Activated CD4-positive, alpha-beta T cell treated with anti-CD3 and anti-CD28 coated beads, Interleukin-2, amount 50 U/mL, for 16 hours (primary cell): ENCODE results near the gene DNAJB1.
A peak's percentile ranks its signal among the peaks of the same experiment; 100 is the strongest.

Experiments used
- DNase-seq: peaks from one replicate; pipeline ENCODE4 v3.0.0-alpha.2; 2020

Gene DNAJB1

GRCh38 chr19:14495672-14496028, 22.5 kb downstream of the DNAJB1 start:
- no peak for DNase-seq

GRCh38 chr19:14494910-14495671, 23.1 kb downstream of the DNAJB1 start:
- no peak for DNase-seq

- DNase-seq = no peak
These were observed 23.8 kb downstream of the DNAJB1 start for GRCh38 chr19:14494411-14494810.

- no peak for DNase-seq
These were observed 25.4 kb downstream of the DNAJB1 start for GRCh38 chr19:14492756-14493337.

- no peak for DNase-seq
These were observed 30.6 kb downstream of the DNAJB1 start for GRCh38 chr19:14487370-14488125.

- DNase-seq = no peak
These were observed 35.8 kb downstream of the DNAJB1 start for GRCh38 chr19:14482172-14482941.

- DNase-seq = no peak
These were observed 37.5 kb downstream of the DNAJB1 start for GRCh38 chr19:14480700-14481079.

GRCh38 chr19:14479975-14480699, 38.1 kb downstream of the DNAJB1 start:
- peak; percentile 69 for DNase-seq

- DNase-seq = no peak
These were observed 38.8 kb downstream of the DNAJB1 start for GRCh38 chr19:14479309-14479974.

GRCh38 chr19:14478113-14478545, 40.1 kb downstream of the DNAJB1 start:
- no peak for DNase-seq

GRCh38 chr19:14477418-14478112, 40.6 kb downstream of the DNAJB1 start:
- DNase-seq = no peak

- DNase-seq = no peak
These were observed 41.4 kb downstream of the DNAJB1 start for GRCh38 chr19:14476673-14477401.

GRCh38 chr19:14476327-14476672, 41.9 kb downstream of the DNAJB1 start:
- no peak for DNase-seq

- DNase-seq = peak; percentile 29
These were observed 42.7 kb downstream of the DNAJB1 start, which contains the start of gene PTGER1 for GRCh38 chr19:14475251-14476073. TSS of gene PTGER1 (minus strand) at chr19:14475354. CDS start at chr19:14474320, 1,034 bp downstream.

- no peak for DNase-seq
These were observed 43.4 kb downstream of the DNAJB1 start for GRCh38 chr19:14474827-14475226.

GRCh38 chr19:14473978-14474578, 44.1 kb downstream of the DNAJB1 start:
- no peak for DNase-seq

- DNase-seq = no peak
These were observed 44.9 kb downstream of the DNAJB1 start for GRCh38 chr19:14473073-14473977.
